Smooth muscle cell (in vitro differentiated cells): ENCODE measurements around the gene SKI. TPM values are rescaled to one million over a fixed set of nuclear protein-coding genes. Genes with fewer than 3 reads are reported as not detected.

Source experiments
- DNase-seq: peaks from one replicate; lab custom pipeline; 2025; ENCODE audit not compliant: unreplicated experiment; lab: John Stamatoyannopoulos, UW
- H2AFZ ChIP-seq: fragments of 200-600 bp; sonication (generic); 2 replicates; pipeline ENCODE4 v1.6.0; 2016; ENCODE audit warnings: antibody characterized with exemption, low read depth, mild to moderate bottlenecking
- H3F3A ChIP-seq: fragments of 200-600 bp; sonication (generic); 2 replicates; pipeline ENCODE4 v1.6.0; 2017; ENCODE audit warnings: antibody characterized with exemption, low read depth
- H3K27ac ChIP-seq: fragments of 200-600 bp; sonication (generic); 2 replicates; pipeline ENCODE4 v1.5.1; 2016; ENCODE audit warnings: low read depth, mild to moderate bottlenecking
- H3K27me3 ChIP-seq: fragments of 200-600 bp; sonication (generic); 2 replicates; pipeline ENCODE4 v1.6.1; 2016; ENCODE audit warnings: low read depth, mild to moderate bottlenecking
- H3K36me3 ChIP-seq: fragments of 200-600 bp; sonication (generic); 2 replicates; pipeline ENCODE4 v1.5.1; 2016; ENCODE audit warnings: low read depth
- H3K4me1 ChIP-seq: fragments of 200-600 bp; sonication (generic); 2 replicates; pipeline ENCODE4 v1.5.1; 2016; ENCODE audit warnings: low read depth
- H3K4me2 ChIP-seq: fragments of 200-600 bp; sonication (generic); 2 replicates; pipeline ENCODE4 v1.6.0; 2016; ENCODE audit warnings: mild to moderate bottlenecking
- H3K4me3 ChIP-seq: fragments of 200-600 bp; sonication (generic); 2 replicates; pipeline ENCODE4 v1.5.1; 2016; ENCODE audit warnings: mild to moderate bottlenecking
- H3K79me2 ChIP-seq: fragments of 200-600 bp; sonication (generic); 2 replicates; pipeline ENCODE4 v1.6.0; 2016; ENCODE audit warnings: low read depth, mild to moderate bottlenecking
- H3K9ac ChIP-seq: fragments of 200-600 bp; sonication (generic); 2 replicates; pipeline ENCODE4 v1.6.0; 2016; ENCODE audit warnings: low read depth
- H3K9me3 ChIP-seq: fragments of 200-600 bp; sonication (generic); replicated peaks from 2 replicates; pipeline ENCODE4 v1.5.1; 2016; ENCODE audit warnings: low read depth
- H4K20me1 ChIP-seq: fragments of 200-600 bp; sonication (generic); 2 replicates; pipeline ENCODE4 v1.6.0; 2016; ENCODE audit warnings: low read depth
- WGBS: methylation state at CpG from one replicate; pipeline ENCODE4 v1.1.7; 2016; ENCODE audit warnings: low lambda C conversion rate; 5-methylcytosine and 5-hydroxymethylcytosine counted together
- polyA plus RNA-seq: library from polyadenylated mRNA; unstranded; fragments of >200 nt; fragmentation: Nextera tagmentation; extraction: Ambion mirVana; gene quantifications from 2 replicates; pipeline ENCODE4 v1.2.1, GENCODE V29; 2016
- total RNA-seq: library from RNA; depleted of rRNA; stranded (reverse); fragments of >200 nt; gene quantifications from 2 replicates; pipeline ENCODE4 v1.2.3, GENCODE V29; 2014
- TF ChIP-seq, protein P1 (sequence below): fragments of 200-600 bp; sonication (generic); IDR thresholded peaks from 2 replicates; pipeline ENCODE4 v1.5.1; 2017; ENCODE audit warnings: borderline replicate concordance, mild to moderate bottlenecking, antibody characterized with exemption; ENCODE audit not compliant: insufficient read depth, poor library complexity, severe bottlenecking

Gene SKI
- total and polyA plus RNA-seq, 2 experiments from 2014 or later: 4.2 to 19.6 TPM

- Histone ChIP-seq H3K9me3 (no peaks in the 10 kb centered on the region), H3K79me2 (peaks cover 99% of the 10 kb centered on the region), H3K4me2 (peak overlapping the region; percentile 98), H3K27me3 (no peaks in the 10 kb centered on the region), H2AFZ (no peak overlapping the region), H3K36me3 (no peaks in the 10 kb centered on the region), H3K4me1 (peaks cover 48% of the 10 kb centered on the region), H3K9ac (peak overlapping the region; percentile 50), H4K20me1 (peaks cover 99% of the 10 kb centered on the region), H3K4me3 (no peak overlapping the region), H3F3A (peaks cover 8% of the 10 kb centered on the region), H3K27ac (peak overlapping the region; percentile 84)
- DNase-seq: no peak
- WGBS: 77% methylated on average over 12 of the region's 12 CpGs
- TF ChIP-seq, protein P1, sequence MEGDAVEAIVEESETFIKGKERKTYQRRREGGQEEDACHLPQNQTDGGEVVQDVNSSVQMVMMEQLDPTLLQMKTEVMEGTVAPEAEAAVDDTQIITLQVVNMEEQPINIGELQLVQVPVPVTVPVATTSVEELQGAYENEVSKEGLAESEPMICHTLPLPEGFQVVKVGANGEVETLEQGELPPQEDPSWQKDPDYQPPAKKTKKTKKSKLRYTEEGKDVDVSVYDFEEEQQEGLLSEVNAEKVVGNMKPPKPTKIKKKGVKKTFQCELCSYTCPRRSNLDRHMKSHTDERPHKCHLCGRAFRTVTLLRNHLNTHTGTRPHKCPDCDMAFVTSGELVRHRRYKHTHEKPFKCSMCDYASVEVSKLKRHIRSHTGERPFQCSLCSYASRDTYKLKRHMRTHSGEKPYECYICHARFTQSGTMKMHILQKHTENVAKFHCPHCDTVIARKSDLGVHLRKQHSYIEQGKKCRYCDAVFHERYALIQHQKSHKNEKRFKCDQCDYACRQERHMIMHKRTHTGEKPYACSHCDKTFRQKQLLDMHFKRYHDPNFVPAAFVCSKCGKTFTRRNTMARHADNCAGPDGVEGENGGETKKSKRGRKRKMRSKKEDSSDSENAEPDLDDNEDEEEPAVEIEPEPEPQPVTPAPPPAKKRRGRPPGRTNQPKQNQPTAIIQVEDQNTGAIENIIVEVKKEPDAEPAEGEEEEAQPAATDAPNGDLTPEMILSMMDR: no peak
Measured at GRCh38 chr1:2233468-2233867, 5.3 kb downstream of the SKI start.

DNA sequence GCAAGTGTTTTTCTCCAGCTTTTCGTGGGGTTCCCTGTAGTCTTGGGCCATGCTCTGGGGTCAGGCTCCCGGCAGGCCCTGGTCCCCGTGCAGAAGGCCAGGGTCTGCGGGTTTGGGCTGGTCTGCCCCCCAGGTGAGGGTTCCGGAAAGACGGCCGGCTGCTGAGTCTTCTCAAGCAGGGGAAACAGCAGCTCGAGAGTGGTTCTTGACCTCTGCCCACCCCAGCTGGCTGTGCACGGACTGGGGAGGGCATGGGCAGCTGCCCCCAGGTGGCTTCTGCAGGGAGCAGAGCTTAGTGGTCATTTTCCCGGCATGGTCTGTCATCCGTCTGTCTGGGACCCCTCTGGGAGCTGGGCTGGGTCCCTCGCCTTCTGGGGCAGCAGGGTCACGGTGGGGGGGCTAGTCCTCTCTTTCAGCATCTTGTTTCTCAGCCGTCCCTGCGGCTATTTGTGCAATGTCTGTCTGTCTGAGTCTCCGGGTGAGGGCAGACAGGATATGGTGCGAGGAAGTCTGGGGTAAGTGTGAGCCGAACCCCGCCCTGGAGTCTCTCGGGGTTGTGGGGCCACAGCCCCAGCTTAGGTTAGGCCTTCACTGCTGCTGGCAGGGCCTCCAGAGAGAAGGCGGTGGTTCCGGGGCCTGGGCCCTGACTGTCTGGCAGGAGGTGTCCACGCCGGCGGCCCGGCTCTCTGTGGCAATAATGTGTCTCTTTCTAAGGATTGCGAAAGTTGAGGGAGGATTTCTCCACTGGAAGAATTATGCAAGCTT lies 6.1 kb downstream of the SKI start:
- Histone ChIP-seq H2AFZ (no peak overlapping the region), H3F3A (peaks cover 8% of the 10 kb centered on the region), H3K27me3 (no peaks in the 10 kb centered on the region), H3K4me3 (peak overlapping the region; percentile 24), H3K4me1 (peaks cover 48% of the 10 kb centered on the region), H3K79me2 (peaks cover 100% of the 10 kb centered on the region), H3K36me3 (no peaks in the 10 kb centered on the region), H4K20me1 (peaks cover 100% of the 10 kb centered on the region), H3K27ac (peak overlapping the region; percentile 84), H3K4me2 (peak overlapping the region; percentile 98), H3K9me3 (no peaks in the 10 kb centered on the region), H3K9ac (peak overlapping the region; percentile 50)
- peak; percentile 42 for DNase-seq
- WGBS: 36% methylated on average over 27 of the region's 27 CpGs
- TF ChIP-seq, protein P1: no peak

- Histone ChIP-seq H3K9me3 (no peaks in the 10 kb centered on the region), H3K36me3 (no peaks in the 10 kb centered on the region), H3K4me2 (peak overlapping the region; percentile 98), H4K20me1 (peaks cover 100% of the 10 kb centered on the region), H3K79me2 (peaks cover 100% of the 10 kb centered on the region), H3F3A (peaks cover 9% of the 10 kb centered on the region), H3K9ac (peak overlapping the region; percentile 50), H3K27me3 (no peaks in the 10 kb centered on the region), H2AFZ (no peak overlapping the region), H3K4me3 (peak overlapping the region; percentile 17), H3K4me1 (peaks cover 50% of the 10 kb centered on the region), H3K27ac (peak overlapping the region; percentile 84)
- DNase-seq: no peak
- TF ChIP-seq, protein P1: no peak
- 72% methylated on average over 4 of the region's 4 CpGs for WGBS
Measured at GRCh38 chr1:2234762-2235113, 6.6 kb downstream of the SKI start.
